A549 (cell line): ENCODE measurements around the gene TRIM9. TPM values are rescaled to one million over a fixed set of nuclear protein-coding genes. Genes with fewer than 3 reads are reported as not detected.

Experiments
- ATAC-seq, 2 experiments: fragments of 200-7000 bp in 1 of 2; fragments of >200 bp in 1 of 2; cut with Nextera tagmentation in 1 of 2; cut with Tn5 transposase in 1 of 2; 3 replicates each; pipeline versions ENCODE4 v1.8.0 to v1.9.1; 2018 to 2020; ENCODE audit warnings: mild to moderate bottlenecking in 1 of 2, moderate library complexity in 1 of 2
- CTCF ChIA-PET: fragments of 300-600 bp; sonication (Branson Sonifier 250); formaldehyde crosslinking; extraction: SDS; loops from one replicate; lab custom pipeline; 2021; ENCODE audit warnings: antibody characterized with exemption, inconsistent platforms; lab: Yijun Ruan, JAX
- POLR2A ChIA-PET: fragments of 350-600 bp; formaldehyde crosslinking; extraction: SDS; loops from one replicate; lab custom pipeline; 2021; ENCODE audit warnings: antibody characterized with exemption, inconsistent platforms; lab: Yijun Ruan, JAX
- DNase-seq, 2 experiments: peaks; one replicate each; pipeline versions ENCODE4 v3.0.0 to v3.0.0-alpha.2; 2011 to 2016; ENCODE audit warnings: low read depth in 1 of 2, low spot score in 1 of 2
- FAIRE-seq: peaks from 2 replicates; lab custom pipeline; 2011; peaks lifted over from hg19 to GRCh38; lab: Jason Lieb, UNC
- H3K27ac ChIP-seq, 2 experiments: fragments of >200 bp; sonication (Bioruptor Twin); formaldehyde crosslinking; 3 replicates each; pipeline ENCODE4 v1.5.1; 2016 to 2017
- H3K4me1 ChIP-seq: fragments of >200 bp; sonication (Bioruptor Twin); formaldehyde crosslinking; 3 replicates; pipeline ENCODE4 v1.6.1; 2016
- H3K4me2 ChIP-seq: fragments of >200 bp; sonication (Bioruptor Twin); formaldehyde crosslinking; 3 replicates; pipeline ENCODE4 v1.6.1; 2016
- H3K4me3 ChIP-seq: fragments of >200 bp; sonication (Bioruptor Twin); formaldehyde crosslinking; 3 replicates; pipeline ENCODE4 v1.5.1; 2016
- H3K9me3 ChIP-seq: fragments of >200 bp; sonication (Bioruptor Twin); formaldehyde crosslinking; 3 replicates; pipeline ENCODE4 v1.6.1; 2016
- CEBPB ChIP-seq, 2 experiments: fragments of >200 bp in 1 of 2; sonication (Bioruptor Twin) in 1 of 2; formaldehyde crosslinking in 1 of 2; IDR thresholded peaks; 2 replicates each; pipeline ENCODE4 v1.6.1; 2012 to 2016
- CHD2 ChIP-seq: fragments of 150-350 bp; IDR thresholded peaks from 2 replicates; pipeline ENCODE4 v1.6.1; 2014; ENCODE audit warnings: low read length; ENCODE audit not compliant: partially characterized antibody
- EP300 ChIP-seq, 2 experiments: fragments of >200 bp; sonication (Bioruptor Twin); formaldehyde crosslinking; IDR thresholded peaks; 2 replicates in 1 of 2; 3 replicates in 1 of 2; pipeline ENCODE4 v1.6.1; 2016 to 2017
- FOSB ChIP-seq: fragments of 250-450 bp; sonication (Bioruptor Pico); IDR thresholded peaks from 2 replicates; pipeline ENCODE4 v1.5.0; 2020; ENCODE audit warnings: mild to moderate bottlenecking, moderate library complexity
- FOSL2 ChIP-seq, 2 experiments: fragments of 450-650 bp in 1 of 2; fragments of >200 bp in 1 of 2; sonication (Bioruptor Twin) in 1 of 2; formaldehyde crosslinking; IDR thresholded peaks; 2 replicates each; pipeline versions ENCODE4 v1.5.0 to v1.6.1; 2016 to 2020; ENCODE audit warnings: mild to moderate bottlenecking in 1 of 2, moderate library complexity in 1 of 2
- HMGXB4 ChIP-seq: fragments of 250-450 bp; sonication (Bioruptor Pico); IDR thresholded peaks from 2 replicates; pipeline ENCODE4 v1.5.0; 2021; ENCODE audit warnings: mild to moderate bottlenecking, moderate library complexity, borderline replicate concordance
- HOXB5 ChIP-seq: fragments of 250-450 bp; sonication (Bioruptor Pico); IDR thresholded peaks from 2 replicates; pipeline ENCODE4 v1.5.0; 2020; ENCODE audit warnings: mild to moderate bottlenecking, moderate library complexity
- KDM1A ChIP-seq: fragments of 200-600 bp; sonication (generic); IDR thresholded peaks from 2 replicates; pipeline ENCODE4 v1.6.1; 2016; ENCODE audit warnings: low read depth, mild to moderate bottlenecking
- KDM5A ChIP-seq: fragments of 200-600 bp; sonication (generic); IDR thresholded peaks from 2 replicates; pipeline ENCODE4 v1.6.1; 2016; ENCODE audit warnings: antibody characterized with exemption, mild to moderate bottlenecking
- MAFK ChIP-seq: fragments of 450-650 bp; IDR thresholded peaks from 2 replicates; pipeline ENCODE4 v1.6.1; 2014; ENCODE audit not compliant: partially characterized antibody
- MAX ChIP-seq: IDR thresholded peaks from 2 replicates; pipeline ENCODE4 v1.6.1; 2012
- MAZ ChIP-seq: fragments of 150-350 bp; IDR thresholded peaks from 2 replicates; pipeline ENCODE4 v1.6.1; 2014; ENCODE audit warnings: antibody characterized with exemption, low read depth, low read length, borderline replicate concordance
- RAD21 ChIP-seq, 2 experiments: fragments of >200 bp in 1 of 2; sonication (Bioruptor Twin) in 1 of 2; formaldehyde crosslinking in 1 of 2; IDR thresholded peaks in 1 of 2; conservative IDR thresholded peaks in 1 of 2; 2 replicates in 1 of 2; 3 replicates in 1 of 2; pipeline ENCODE4 v1.6.1; 2012 to 2018; ENCODE audit warnings: inconsistent platforms in 1 of 2
- REST ChIP-seq: fragments of 200-600 bp; sonication (generic); IDR thresholded peaks from 2 replicates; pipeline ENCODE4 v1.6.1; 2016; ENCODE audit warnings: antibody characterized with exemption, mild to moderate bottlenecking, moderate library complexity
- RNF2 ChIP-seq: fragments of 200-600 bp; sonication (generic); IDR thresholded peaks from 2 replicates; pipeline ENCODE4 v1.6.1; 2016; ENCODE audit warnings: low read depth, mild to moderate bottlenecking, antibody characterized with exemption, moderate library complexity, borderline replicate concordance
- ZNF302 ChIP-seq: fragments of 250-450 bp; sonication (Bioruptor Pico); IDR thresholded peaks from 2 replicates; pipeline ENCODE4 v1.9.0; 2021; ENCODE audit warnings: inconsistent platforms, mild to moderate bottlenecking, moderate library complexity
- ZSCAN20 ChIP-seq: fragments of 250-450 bp; sonication (Bioruptor Pico); IDR thresholded peaks from 2 replicates; pipeline ENCODE4 v1.8.0; 2022; ENCODE audit warnings: mild to moderate bottlenecking, moderate library complexity
- WGBS: methylation state at CpG from one replicate; pipeline ENCODE4 v1.1.6; 2017; ENCODE audit errors: missing lambda C conversion rate; 5-methylcytosine and 5-hydroxymethylcytosine counted together
- polyA plus RNA-seq, 4 experiments: library from polyadenylated mRNA; depleted of rRNA in 3 of 4; stranded (reverse); fragments of >200 nt; fragmentation: RNase III in 1 of 4; extraction: RNeasy Plus Mini Kit Qiagen cat#74134 plus additional on column Dnase treatment in 1 of 4; gene quantifications; 2 replicates in 3 of 4; 3 replicates in 1 of 4; pipeline ENCODE4 v1.2.3, GENCODE V29; 2011 to 2017

Gene TRIM9
- polyA plus RNA-seq, 2 of the 4 experiments (the other 2 are of a cell fraction): 5.4 to 21.2 TPM

GRCh38 chr14:51089278-51089677 is 5.6 kb downstream of the TRIM9 start (continued):
- TF ChIP-seq REST: no peak
- TF ChIP-seq EP300 (IDR thresholded peaks at IDR 0.05): no peak
- TF ChIP-seq CEBPB (IDR thresholded peaks at IDR 0.05): no peak

- ATAC-seq: peak; percentile 97 to 98
- peaks cover 64% of the 10 kb centered on the region for H3K4me1 ChIP-seq
- FAIRE-seq: no peak
- TF ChIP-seq MAX (0 out of 2 replicates have a peak, but pooled peaks have one; percentile 15), HOXB5 (CRISPR knock-in tag) (no peak), FOSL2 (IDR thresholded peaks at IDR 0.05) (peak; percentile 19; the same call in 1 of the 2 replicates), FOSL2 (CRISPR knock-in tag; IDR thresholded peaks at IDR 0.05) (peak; percentile 69)
- CTCF ChIA-PET: no interaction called here
- H3K27ac ChIP-seq: peak overlapping the region; percentile 34 to 63; a peak in 5 of 6 replicates
- DNase-seq: peak; percentile 41 to 82
- POLR2A ChIA-PET: interaction anchor here (1.3 kb wide), 1 partner anchor 8 kb away, joined by 6 read pairs; the partner anchor contains the start of gene TRIM9
- WGBS: 27% methylated on average over 3 of the region's 3 CpGs
- H3K4me2 ChIP-seq: peak overlapping the region; percentile 49
- no peak overlapping the region for H3K4me3 ChIP-seq
- no peaks in the 10 kb centered on the region for H3K9me3 ChIP-seq
Observed at GRCh38 chr14:51087031-51087441, 7.9 kb downstream of the TRIM9 start.

- POLR2A ChIA-PET: interaction anchor here (1.3 kb wide), 1 partner anchor 9 kb away, joined by 6 read pairs; the partner anchor contains the start of gene TRIM9
- ATAC-seq (no peak), DNase-seq (no peak), FAIRE-seq (no peak)
- CTCF ChIA-PET: no interaction called here
- 47% methylated on average over 2 of the region's 2 CpGs for WGBS
- Histone ChIP-seq H3K27ac (no peak overlapping the region), H3K4me1 (peaks cover 62% of the 10 kb centered on the region)
- TF ChIP-seq RNF2: no peak
- no peak for TF ChIP-seq CHD2
- TF ChIP-seq ZSCAN20 (CRISPR knock-in tag): no peak
- TF ChIP-seq KDM5A: no peak
- no peak for TF ChIP-seq HMGXB4
- no peak for TF ChIP-seq MAZ
- TF ChIP-seq ZNF302 (CRISPR knock-in tag): no peak
- TF ChIP-seq RAD21 (conservative IDR thresholded peaks at IDR 0.05 in 1 of 2, IDR thresholded peaks at IDR 0.05 in 1 of 2): no peak
- TF ChIP-seq KDM1A: no peak
- TF ChIP-seq, all 56 proteins: peak for 0
- H3K9me3 ChIP-seq: no peaks in the 10 kb centered on the region
- no peak overlapping the region for H3K4me3 ChIP-seq
- H3K4me2 ChIP-seq: no peak overlapping the region
Observed at GRCh38 chr14:51086044-51086443, 8.9 kb downstream of the TRIM9 start.

GRCh38 chr14:51084962-51085361 is 9.9 kb downstream of the TRIM9 start:
- ATAC-seq (no peak), DNase-seq (no peak), FAIRE-seq (no peak)
- no peak for TF ChIP-seq RNF2
- TF ChIP-seq MAFK: no peak
- no peak for TF ChIP-seq FOSB (CRISPR knock-in tag)
- no peak overlapping the region for H3K4me2 ChIP-seq
- ChIA-PET POLR2A (no interaction called here), CTCF (interaction anchor here (2.3 kb wide), 1 partner anchor 9 kb away, joined by 16 read pairs; the partner anchor contains the start of gene TRIM9)
- 100% methylated on average over 3 of the region's 3 CpGs for WGBS
- H3K27ac ChIP-seq: no peak overlapping the region
- H3K4me3 ChIP-seq: no peak overlapping the region
- no peaks in the 10 kb centered on the region for H3K9me3 ChIP-seq
- peaks cover 54% of the 10 kb centered on the region for H3K4me1 ChIP-seq
